GM19240 (cell line): ENCODE data around the gene RFTN2.
"Not testable (repeated sequence)": the region's sequence is repeated elsewhere in the genome, so short reads cannot be mapped to it uniquely, and the experiment has no call there.

Experiments used
- DNase-seq: peaks from one replicate; pipeline ENCODE4 v3.0.0; 2011; ENCODE audit warnings: low spot score; ENCODE audit not compliant: insufficient read length

The RFTN2 gene

DNA sequence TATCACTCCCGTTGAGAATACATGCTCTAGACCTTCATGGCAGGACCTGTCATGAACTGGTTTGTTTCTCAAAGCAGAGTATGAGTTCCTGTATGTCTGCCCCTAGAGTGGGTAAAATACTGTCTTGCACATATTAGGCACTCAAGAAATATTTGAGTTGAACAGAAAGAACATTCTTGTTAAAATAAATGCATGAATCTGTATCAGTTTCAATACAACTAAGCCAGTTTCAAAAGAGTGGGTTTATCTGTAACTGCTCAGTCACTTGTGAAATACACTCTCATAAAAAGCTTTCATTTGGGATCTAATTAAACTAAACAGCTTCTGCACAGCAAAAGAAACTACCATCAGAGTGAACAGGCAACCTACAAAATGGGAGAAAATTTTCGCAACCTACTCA lies 69.2 kb downstream of the RFTN2 start:
- DNase-seq: no peak

DNA sequence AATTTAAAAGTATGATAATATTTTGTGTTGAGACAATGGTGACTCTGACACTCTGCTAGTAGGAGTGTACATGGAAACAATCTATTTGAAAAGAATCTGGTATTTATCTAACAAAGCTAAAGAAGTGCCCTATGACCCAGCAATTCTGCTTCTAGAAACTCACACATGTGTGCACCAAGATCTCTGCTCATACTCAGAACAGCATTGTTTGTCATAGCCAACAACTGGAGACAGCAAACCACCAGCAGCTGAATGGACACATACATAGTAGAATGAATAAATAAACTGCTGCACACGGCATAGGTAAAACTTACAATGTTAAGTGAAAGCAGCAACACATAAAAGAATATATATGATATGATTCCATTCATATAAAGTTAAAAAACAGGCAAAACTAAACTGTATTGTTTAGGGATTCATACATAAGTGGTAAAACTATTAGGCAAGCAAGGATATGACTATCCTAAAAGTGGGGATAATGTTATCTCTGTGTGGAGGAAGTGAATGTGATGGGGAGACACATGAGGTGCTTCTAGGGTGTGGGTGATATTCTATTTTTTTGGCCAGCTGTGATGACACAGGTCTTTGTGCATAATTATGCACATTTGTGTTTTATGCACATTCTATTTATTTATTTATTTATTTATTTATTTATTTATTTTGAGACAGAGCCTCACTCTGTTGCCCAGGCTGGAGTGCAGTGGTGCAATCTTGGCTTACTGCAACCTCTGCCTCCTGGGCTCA lies 71.1 kb downstream of the RFTN2 start:
- no peak for DNase-seq

DNA sequence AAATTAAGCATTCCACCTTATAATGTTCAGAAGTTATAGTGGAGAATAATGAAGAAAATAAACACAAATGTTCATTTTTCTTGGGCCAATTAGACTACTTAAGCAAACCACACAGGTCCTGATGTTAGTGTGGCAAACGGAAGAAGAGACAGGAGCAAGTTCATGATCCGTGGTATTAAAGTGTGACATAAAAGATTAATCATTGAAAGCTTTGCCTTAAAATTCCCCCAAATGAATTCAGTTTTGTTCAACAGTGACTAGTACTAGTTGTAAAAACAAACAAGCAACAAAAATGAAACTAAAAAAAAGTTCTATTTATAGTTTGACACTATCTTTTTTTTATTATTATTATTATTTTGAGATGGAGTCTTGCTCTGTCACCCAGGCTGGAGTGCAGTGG lies 73.7 kb downstream of the RFTN2 start:
- no peak for DNase-seq

DNA sequence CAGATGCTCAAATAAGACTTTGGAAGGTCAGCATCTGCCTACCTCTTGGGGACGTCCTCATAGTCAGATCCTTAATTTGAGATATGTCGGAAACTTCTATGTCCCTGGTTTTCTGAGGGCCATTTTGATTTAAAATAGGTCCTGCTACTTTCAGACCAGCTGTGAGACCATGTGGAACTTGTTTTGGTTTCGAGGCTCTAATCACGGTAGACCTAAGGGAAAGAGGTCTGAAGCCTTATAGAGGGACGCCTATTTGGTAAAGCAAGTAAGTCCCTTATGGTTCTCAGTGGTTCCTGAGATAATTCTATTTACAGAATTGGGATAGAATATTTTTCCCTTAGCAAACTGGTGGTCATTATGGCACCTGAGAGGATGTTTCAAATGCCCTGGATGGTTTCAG lies 75.1 kb downstream of the RFTN2 start:
- no peak for DNase-seq

DNA sequence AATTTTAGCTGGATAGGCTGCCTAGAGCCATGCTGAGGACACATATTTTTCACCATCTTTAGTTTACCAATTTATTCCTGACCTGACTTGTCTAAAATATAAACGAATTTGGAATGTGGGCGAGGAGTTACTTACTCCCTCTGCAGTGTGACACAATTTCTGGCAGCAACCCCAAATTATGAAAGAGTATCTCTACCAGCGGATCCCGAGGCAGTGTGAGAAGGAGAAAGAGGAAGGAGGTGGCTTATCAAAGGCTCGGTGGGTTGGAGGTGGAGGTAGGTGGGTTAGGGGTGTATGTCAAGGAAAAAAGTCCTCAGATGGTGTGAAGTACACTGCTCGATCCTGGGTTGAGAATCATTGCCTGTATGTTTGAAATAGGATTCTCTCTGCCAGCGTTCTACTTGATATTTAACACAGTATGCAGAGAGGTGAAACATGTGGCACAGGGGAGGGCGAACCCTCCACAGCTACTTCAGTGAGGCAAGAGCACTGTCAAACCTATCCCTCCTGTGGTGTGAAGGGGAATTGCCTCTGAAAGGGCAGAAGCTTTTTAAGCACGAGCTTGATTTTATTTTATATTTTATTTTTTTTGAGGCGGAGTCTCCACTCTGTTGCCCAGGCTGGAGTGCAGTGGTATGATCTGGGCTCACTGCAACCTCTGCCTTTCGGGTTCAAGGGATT lies 76.0 kb downstream of the RFTN2 start:
- no peak for DNase-seq

DNA sequence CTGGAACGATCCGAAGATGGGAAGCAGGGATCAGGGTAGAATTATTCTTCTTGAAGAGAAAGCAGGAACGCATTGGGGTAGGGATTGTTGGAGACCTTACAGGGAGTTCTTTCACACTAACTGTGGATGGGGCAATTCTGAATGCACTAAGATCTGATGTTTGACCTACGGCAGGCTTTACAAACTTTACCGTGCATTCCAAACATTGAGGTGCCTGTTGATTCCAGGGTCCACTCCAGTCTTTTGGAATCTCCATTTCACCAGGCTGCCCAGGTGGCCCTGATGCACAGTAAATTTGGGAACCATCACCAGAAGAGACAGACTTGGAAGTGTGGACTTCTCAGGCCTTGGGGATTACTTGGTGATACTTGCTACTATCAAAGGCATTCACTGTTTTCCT lies 76.9 kb downstream of the RFTN2 start:
- no peak for DNase-seq

DNA sequence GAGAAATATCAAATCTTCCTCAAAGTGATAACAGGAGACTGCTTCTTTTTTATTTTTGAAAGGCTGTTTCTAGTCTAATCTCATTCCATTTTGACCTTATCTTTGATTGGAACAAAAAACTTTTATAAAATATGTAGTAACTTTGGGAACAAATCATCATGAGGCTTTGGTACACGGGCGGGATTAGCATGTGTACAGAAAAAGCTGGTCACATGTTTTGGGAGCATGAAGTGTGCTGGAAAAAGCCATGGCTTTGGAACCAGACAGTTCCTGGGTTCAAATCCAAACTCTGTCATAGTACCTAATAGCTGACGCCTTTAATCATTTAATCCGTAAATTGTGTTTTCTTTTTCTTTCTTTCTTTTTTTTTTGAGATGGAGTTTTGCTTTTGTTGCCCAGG lies 78.2 kb downstream of the RFTN2 start:
- DNase-seq: no peak

DNA sequence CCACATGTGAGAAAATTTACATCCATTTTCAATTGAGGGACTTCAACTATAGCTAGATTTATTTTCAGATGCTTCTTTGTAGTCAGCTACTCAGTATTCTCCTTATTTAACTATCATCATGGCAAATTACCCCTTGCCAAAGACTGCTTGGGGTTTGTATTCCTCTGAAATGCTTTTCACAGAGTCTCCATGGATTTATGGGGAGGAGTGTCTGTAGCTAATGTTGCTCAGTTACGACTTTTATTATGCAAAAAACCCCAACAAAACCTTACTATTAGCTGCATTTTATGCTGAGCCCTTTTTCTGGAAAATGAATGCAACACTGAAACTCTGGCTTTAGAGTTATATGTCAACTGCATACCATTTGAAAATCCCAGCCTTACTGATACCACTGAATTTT lies 78.6 kb downstream of the RFTN2 start:
- DNase-seq: no peak

DNA sequence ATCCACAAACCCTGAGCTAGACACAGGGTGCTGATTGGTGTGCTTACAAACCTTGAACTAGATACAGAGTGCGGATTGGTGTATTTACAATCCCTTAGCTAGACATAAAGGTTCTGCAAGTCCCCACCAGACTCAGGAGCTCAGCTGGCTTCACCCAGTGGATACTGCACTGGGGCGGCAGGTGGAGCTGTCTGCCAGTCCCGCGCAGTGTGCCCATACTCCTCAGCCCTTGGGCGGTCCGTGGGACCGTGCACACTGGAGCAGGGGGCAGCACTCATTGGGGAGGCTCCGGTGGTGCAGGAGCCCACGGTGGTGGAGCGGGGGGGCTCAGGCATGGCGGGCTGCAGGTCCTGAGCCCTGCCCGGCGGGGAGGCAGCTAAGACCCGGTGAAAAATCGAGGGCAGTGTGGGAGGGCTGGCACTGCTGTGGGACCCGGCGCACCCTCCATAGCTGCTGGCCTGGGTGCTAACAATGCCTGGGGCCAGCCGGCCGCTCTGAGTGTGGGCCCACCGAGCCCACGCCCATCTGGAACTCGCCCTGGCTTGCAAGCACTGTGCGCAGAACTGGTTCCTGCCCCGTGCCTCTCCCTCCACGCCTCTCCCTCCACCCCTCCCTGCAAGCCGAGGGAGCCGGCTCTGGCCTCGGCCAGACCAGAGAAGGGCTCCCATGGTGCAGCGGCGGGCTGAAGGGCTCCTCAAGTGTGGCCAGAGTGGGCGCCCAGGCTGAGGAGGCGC lies 83.9 kb downstream of the RFTN2 start:
- DNase-seq: no peak

DNA sequence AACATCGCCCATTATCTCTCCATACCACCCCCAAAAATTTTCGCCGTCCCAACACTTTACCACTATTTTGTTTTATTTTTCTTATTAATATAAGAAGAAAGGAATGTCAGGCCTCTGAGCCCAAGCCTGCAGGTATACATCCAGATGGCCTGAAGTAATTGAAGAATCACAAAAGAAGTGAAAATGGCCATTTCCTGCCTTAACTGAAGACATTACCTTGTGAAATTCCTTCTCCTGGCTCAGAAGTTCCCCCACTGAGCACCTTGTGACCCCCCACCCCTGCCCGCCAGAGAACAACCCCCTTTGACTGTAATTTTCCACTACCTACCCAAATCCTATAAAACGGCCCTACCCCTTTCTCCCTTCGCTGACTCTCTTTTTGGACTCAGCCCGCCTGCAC lies 88.1 kb downstream of the RFTN2 start:
- DNase-seq: not testable (repeated sequence)

DNA sequence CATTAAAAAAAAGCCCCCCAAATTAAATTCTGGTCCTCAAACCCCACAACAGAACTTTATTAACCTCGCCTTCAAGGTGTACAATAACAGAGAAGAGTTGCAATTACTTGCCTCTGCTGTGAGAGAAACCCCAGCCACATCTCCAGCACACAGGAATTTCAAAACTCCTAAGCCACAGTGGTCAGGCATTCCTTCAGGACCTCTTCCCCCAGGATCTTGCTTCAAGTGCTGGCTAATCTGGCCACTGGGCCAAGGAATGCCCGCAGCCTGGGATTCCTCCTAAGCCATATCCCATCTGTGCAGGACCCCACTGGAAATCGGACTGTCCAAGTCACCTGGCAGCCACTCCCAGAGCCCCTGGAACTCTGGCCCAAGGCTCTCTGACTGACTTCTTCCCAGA lies 95.2 kb downstream of the RFTN2 start:
- DNase-seq: not testable (repeated sequence)

DNA sequence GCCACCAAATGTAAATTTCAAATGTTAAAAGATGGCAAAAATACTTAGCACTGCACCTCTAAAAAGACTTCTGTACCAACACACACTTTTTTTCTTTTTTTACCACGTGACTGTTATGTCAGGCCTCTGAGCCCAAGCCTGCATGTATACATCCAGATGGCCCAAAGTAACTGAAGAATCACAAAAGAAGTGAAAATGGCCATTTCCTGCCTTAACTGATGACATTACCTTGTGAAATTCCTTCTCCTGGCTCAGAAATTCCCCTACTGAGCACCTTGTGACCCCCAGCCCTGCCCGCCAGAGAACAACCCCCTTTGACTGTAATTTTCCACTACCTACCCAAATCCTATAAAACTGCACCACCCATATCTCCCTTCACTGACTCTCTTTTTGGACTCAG lies 97.1 kb downstream of the RFTN2 start:
- not testable (repeated sequence) for DNase-seq

DNA sequence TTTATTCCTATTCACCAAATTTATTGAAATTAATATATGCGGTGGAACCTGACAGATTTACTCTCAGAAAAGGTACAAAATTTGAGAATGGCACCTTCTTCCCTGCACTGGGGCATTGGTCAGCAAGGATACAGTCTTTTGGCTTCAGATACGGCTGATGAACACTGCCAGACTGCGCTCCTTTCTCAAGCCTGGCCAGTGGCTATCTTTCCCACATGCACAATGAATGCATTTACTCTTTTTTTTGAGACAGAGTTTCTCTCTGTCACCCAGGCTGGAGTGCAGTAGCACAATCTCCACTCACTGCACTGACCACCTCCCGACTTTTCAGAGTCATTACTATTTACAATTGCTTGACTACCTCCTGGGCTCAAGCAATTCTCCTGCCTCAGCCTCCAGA lies 97.9 kb downstream of the RFTN2 start:
- no peak for DNase-seq

DNA sequence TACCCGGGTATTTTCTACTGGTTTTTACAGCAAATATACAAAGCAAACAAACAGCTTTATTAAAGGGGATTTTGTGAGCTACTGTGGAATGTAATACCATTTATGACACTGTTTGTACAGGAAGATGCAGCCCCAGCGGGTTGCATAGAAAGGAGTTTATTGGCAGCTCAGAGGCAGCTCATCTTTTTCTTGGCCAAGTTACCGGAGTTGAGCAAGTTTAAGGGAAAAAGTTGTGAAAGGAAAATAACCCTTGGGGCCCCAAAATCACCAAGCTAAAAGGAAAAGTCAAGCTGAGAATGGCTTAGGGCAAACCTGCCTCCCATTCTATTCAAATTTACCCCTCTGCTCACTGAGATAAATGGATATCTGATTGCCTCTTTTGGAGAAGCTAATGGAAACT lies 98.8 kb downstream of the RFTN2 start:
- no peak for DNase-seq

DNA sequence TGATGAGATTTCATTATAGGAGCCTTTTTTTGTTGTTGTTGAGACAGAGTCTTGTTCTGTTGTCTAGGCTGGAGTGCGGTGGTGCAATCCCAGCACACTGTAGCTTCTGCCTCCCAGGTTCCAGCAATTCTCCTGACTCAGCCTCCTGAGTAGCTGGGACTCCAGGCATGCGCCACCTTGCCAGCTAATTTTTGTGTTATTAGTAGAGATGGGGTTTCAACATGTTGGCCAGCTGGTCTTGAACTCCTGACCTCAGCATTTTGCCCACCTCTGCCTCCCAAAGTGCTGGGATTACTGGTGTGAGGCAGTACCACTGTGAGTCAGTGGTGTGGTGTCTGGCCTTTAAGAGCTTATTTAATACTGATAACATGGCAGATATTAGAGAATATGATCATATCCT lies 99.4 kb downstream of the RFTN2 start:
- no peak for DNase-seq

DNA sequence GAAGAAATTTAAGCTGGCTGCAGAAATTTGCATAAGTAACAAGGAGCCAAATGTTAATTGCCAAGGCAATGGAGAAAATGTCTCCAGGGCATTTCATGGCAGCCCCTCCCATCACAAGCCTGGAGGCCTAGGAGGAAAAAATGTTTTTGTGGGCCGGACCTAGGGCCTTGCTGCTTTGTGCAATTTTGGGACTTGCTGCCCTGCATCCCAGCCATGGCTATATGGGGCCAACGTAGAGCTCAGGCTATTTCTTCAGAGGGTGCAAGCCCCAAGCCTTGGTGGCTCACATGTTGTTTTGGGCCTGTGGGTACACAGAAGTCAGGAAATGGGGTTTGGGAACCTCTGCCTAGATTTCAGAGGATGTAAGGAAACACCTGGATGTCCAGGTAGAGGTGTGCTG lies 101.8 kb downstream of the RFTN2 start:
- DNase-seq: no peak

DNA sequence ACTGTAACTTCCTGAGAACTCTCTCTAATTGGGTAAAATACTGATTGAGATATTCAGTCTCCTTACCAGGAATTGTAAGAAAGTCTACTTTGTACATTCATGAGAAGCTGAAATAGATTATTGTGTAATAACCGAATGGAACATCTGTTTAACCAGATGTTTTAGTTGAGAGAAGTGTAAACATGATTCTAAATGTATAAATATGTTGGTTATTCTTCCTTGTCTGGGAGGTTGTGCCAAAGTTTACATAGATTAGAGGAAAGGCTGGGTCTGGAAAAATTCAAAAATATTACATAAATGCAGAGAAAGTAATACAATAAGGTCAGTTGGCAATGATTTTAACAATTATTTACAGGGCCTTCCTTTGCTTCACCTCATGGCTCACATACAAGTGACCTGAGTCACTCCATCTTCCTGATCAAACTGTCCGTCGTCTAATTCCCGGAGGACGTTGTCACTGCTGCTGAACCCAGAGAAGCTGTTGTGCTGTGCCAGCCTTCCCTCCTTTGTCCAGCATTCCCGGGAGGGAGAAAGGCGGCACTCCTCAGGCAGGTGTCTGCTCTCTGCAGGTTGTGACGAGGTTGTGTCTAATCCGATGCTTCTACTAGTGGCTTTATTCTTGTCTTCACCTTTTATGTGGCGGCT lies 103.6 kb downstream of the RFTN2 start:
- DNase-seq: no peak

DNA sequence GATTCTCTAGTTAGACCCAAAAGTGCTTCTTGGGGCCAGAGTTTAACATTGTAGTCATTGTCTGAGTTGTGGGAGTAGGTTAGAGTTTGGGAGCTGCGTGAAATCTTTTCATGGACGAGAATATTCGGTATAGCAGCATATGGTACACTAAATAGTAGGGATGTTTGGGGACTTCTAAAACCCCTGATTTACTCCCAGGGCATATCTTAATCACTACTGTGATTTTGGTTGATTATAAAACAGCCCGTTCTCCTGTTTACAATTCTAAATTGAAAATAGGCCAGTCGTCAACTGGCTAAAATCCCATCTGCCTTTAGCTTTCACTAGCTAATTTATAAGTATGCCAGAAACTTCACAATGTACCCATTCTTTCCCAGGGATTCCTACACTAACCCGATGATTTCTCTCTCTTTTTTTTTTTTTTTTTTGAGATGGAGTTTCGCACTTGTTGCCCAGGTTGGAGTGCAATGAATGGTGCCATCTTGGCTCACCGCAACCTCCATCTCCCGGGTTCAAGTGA lies 115.2 kb downstream of the RFTN2 start:
- no peak for DNase-seq

DNA sequence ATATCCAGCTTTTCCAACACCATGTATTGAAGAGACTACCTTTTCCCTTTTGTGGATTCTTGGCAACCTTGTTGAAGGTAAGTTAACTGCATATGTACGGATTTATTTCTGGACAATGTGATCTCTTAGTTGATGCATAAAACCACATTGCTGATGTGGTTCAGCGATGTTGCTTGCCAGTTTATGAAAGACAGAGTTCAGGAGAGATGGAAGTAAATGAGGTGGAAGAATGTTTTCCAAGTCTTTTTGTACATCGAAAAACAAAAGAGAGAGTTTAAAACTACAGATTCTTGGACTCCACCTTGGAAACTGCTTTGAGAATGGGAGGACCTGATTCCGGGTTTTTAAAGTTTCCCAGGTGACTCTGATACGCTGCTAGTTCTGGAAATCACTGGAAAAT lies 115.7 kb downstream of the RFTN2 start:
- DNase-seq: no peak

DNA sequence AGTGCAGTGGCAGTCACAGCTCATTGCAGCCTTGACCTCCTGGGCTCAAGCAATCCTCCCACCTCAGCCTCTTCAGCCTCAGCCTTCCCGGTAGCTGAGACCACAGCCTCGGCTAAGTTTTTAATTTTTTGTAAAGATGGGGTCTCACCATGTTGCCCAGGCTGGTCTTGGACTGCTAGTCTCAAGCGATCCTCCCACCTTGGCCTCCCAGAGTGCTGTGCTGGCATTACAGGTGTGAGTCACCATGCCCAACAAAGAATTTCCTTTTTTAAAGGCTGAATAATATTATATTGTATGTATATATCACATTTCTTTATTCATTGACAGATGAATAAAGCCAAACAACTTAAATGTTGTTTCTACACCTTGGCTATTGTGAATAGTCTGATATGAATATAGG lies 117.0 kb downstream of the RFTN2 start:
- DNase-seq: no peak

DNA sequence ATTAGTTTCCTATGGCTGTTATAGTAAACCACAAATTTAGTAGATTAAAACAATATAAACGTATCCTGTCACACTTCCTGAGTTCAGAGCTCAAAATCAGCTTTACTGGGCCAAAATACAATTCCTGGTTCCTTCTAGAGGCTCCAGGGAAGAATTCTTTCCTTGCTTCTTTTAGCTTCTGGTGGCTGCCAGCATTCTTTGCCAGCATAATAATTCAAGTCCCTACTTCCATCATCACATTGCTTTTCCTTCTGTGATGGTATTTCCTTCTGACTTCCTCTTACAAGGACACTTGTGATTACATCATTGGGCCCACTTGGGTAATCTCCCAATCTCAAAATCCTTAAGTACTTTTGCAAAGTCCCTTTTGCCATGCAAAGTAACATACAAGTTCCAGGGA lies 118.9 kb downstream of the RFTN2 start:
- no peak for DNase-seq

DNA sequence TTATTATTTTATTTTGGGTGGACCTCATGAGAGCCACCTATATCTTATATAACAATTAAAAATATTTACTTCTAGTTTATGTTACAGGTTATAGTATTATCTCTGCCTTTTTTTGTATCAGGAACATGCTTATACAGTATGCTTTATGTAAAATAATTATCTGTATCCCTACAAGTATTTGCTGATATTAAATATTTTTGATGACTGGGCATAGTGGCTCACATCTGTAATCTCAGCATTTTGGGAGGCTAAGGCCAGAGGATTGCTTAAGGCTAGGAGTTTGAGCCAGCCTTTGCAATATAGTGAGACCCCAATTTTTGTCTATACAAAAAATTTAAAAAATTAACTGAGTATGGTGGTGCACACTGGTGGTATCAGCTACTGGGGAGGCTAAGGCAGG lies 119.9 kb downstream of the RFTN2 start:
- no peak for DNase-seq
